HepG2 (cell line): Measurements from ENCODE around the gene PDIA6. TPM values are rescaled to one million over a fixed set of nuclear protein-coding genes. Genes with fewer than 3 reads are reported as not detected.
A peak's percentile ranks its signal among the peaks of the same experiment; 100 is the strongest.

Source experiments
- ATAC-seq: fragments of 200-7000 bp; cut with Tn5 transposase; 3 replicates; pipeline ENCODE4 v1.9.1; 2020; ENCODE audit warnings: mild to moderate bottlenecking, moderate library complexity
- Bru-seq: library from RNA; stranded (reverse); fragments of 400-500 nt; gene quantifications from one replicate; lab custom pipeline; 2021; lab: Mats Ljungman, UMichigan
- BruChase-seq, 2 experiments: library from RNA; stranded (reverse); fragments of 400-500 nt; gene quantifications; one replicate each; lab custom pipeline; 2021; lab: Mats Ljungman, UMichigan
- BruUV-seq: library from RNA; stranded (reverse); fragments of 400-500 nt; replicated peaks from 2 replicates; lab custom pipeline; 2021; lab: Mats Ljungman, UMichigan
- CTCF ChIA-PET: fragments of 300-600 bp; formaldehyde crosslinking; extraction: SDS; loops from one replicate; lab custom pipeline; 2021; ENCODE audit warnings: low total read pairs, inconsistent platforms, low intra/inter-chr PET ratio; lab: Yijun Ruan, JAX
- POLR2A ChIA-PET: fragments of 350-600 bp; sonication (Branson Sonifier 250); formaldehyde crosslinking; loops from one replicate; lab custom pipeline; 2020; ENCODE audit warnings: antibody characterized with exemption, inconsistent platforms; lab: Yijun Ruan, JAX
- DNase-seq: peaks from one replicate; pipeline ENCODE4 v3.0.0-alpha.2; 2015; ENCODE audit warnings: low spot score
- FAIRE-seq: peaks from 3 replicates; lab custom pipeline; 2011; peaks lifted over from hg19 to GRCh38; lab: Jason Lieb, UNC
- H2AFZ ChIP-seq: one replicate; pipeline ENCODE4 v1.6.1; 2011; ENCODE audit warnings: low read length, inconsistent platforms
- H3K27ac ChIP-seq: fragments of 300-600 bp; 3 replicates; pipeline ENCODE4 v1.8.0; 2011; ENCODE audit warnings: mixed run types, mild to moderate bottlenecking, mixed read lengths, low read length, inconsistent platforms; ENCODE audit not compliant: insufficient read depth; ENCODE audit errors: extremely low read length
- H3K27me3 ChIP-seq, 2 experiments: fragments of 200-600 bp in 1 of 2; 2 replicates in 1 of 2; 3 replicates in 1 of 2; pipeline versions ENCODE4 v1.6.0 to v1.8.0; 2011; ENCODE audit warnings: low read length in 2 of 2, mild to moderate bottlenecking in 2 of 2, moderate library complexity in 2 of 2, inconsistent platforms in 1 of 2; ENCODE audit not compliant: insufficient read depth in 2 of 2, control insufficient read depth in 1 of 2
- H3K36me3 ChIP-seq, 2 experiments: fragments of 200-600 bp in 1 of 2; replicated peaks in 1 of 2; 2 replicates in 1 of 2; 3 replicates in 1 of 2; pipeline versions ENCODE4 v1.5.1 to v1.8.0; 2011; ENCODE audit warnings: low read length in 2 of 2, inconsistent platforms in 1 of 2; ENCODE audit not compliant: insufficient read depth in 2 of 2, control insufficient read depth in 1 of 2
- H3K4me1 ChIP-seq: 2 replicates; pipeline ENCODE4 v1.5.1; 2012; ENCODE audit warnings: low read length, inconsistent platforms; ENCODE audit not compliant: insufficient read depth
- H3K4me2 ChIP-seq: 2 replicates; pipeline ENCODE4 v1.6.0; 2011; ENCODE audit warnings: low read depth, low read length, inconsistent platforms
- H3K4me3 ChIP-seq, 3 experiments: fragments of 200-600 bp in 1 of 3; sonication (generic), shearing (Covaris generic) in 1 of 3; replicated peaks in 1 of 3; 2 replicates each; pipeline ENCODE4 v1.5.1; 2011 to 2016; ENCODE audit warnings: low read length in 3 of 3, inconsistent platforms in 2 of 3, low read depth in 2 of 3, mild to moderate bottlenecking in 2 of 3, control low read depth in 1 of 3, mixed read lengths in 1 of 3; ENCODE audit not compliant: insufficient read depth in 1 of 3
- H3K79me2 ChIP-seq: one replicate; pipeline ENCODE4 v1.6.1; 2011; ENCODE audit warnings: low read length, inconsistent platforms; ENCODE audit not compliant: insufficient read depth
- H3K9ac ChIP-seq: 2 replicates; pipeline ENCODE4 v1.6.0; 2011; ENCODE audit warnings: mild to moderate bottlenecking, low read depth, low read length, inconsistent platforms; ENCODE audit not compliant: insufficient read depth
- H3K9me3 ChIP-seq: 2 replicates; pipeline ENCODE4 v1.5.1; 2012; ENCODE audit warnings: mild to moderate bottlenecking, low read length
- H4K20me1 ChIP-seq: 2 replicates; pipeline ENCODE4 v1.6.0; 2011; ENCODE audit warnings: inconsistent platforms, mild to moderate bottlenecking, low read length, moderate library complexity; ENCODE audit not compliant: insufficient read depth
- BCL6 ChIP-seq: IDR thresholded peaks from 2 replicates; pipeline ENCODE4 v1.6.1; 2016; ENCODE audit warnings: missing genetic modification reagents, missing compliant biosample characterization
- KAT7 ChIP-seq: IDR thresholded peaks from 2 replicates; pipeline ENCODE4 v1.6.1; 2018; ENCODE audit warnings: borderline replicate concordance, missing compliant biosample characterization
- KDM2A ChIP-seq: sonication (generic); formaldehyde crosslinking; IDR thresholded peaks from 2 replicates; pipeline ENCODE4 v1.4.0; 2020; ENCODE audit warnings: low read depth, missing genetic modification reagents, borderline replicate concordance
- NFKBIZ ChIP-seq: IDR thresholded peaks from 2 replicates; pipeline ENCODE4 v1.6.1; 2018; ENCODE audit warnings: missing genetic modification reagents, missing compliant biosample characterization
- NKX3-1 ChIP-seq: sonication (generic); formaldehyde crosslinking; IDR thresholded peaks from 2 replicates; pipeline ENCODE4 v1.5.0; 2020; ENCODE audit warnings: missing genetic modification reagents
- POGZ ChIP-seq: sonication (generic); formaldehyde crosslinking; IDR thresholded peaks from 2 replicates; pipeline ENCODE4 v1.4.0; 2020; ENCODE audit warnings: mild to moderate bottlenecking, missing genetic modification reagents
- PRMT3 ChIP-seq: sonication (generic); formaldehyde crosslinking; IDR thresholded peaks from 2 replicates; pipeline ENCODE4 v1.8.1; 2022; ENCODE audit warnings: low read depth, mild to moderate bottlenecking, moderate library complexity, missing genetic modification reagents, borderline replicate concordance
- SPEN ChIP-seq: sonication (generic); formaldehyde crosslinking; IDR thresholded peaks from 2 replicates; pipeline ENCODE4 v1.5.1; 2020; ENCODE audit warnings: low read depth, mild to moderate bottlenecking, missing genetic modification reagents
- ZFYVE20 ChIP-seq: sonication (generic); formaldehyde crosslinking; IDR thresholded peaks from 2 replicates; pipeline ENCODE4 v1.8.0; 2023; ENCODE audit warnings: low read depth, mild to moderate bottlenecking, moderate library complexity, missing genetic modification reagents, borderline replicate concordance
- ZMAT3 ChIP-seq: sonication (generic); formaldehyde crosslinking; conservative IDR thresholded peaks from 2 replicates; pipeline ENCODE4 v1.7.0; 2021; ENCODE audit warnings: missing genetic modification reagents
- ZMYM2 ChIP-seq: sonication (generic); formaldehyde crosslinking; IDR thresholded peaks from 2 replicates; pipeline ENCODE4 v1.8.0; 2022; ENCODE audit warnings: mild to moderate bottlenecking, missing genetic modification reagents
- ZNF317 ChIP-seq: sonication (generic); formaldehyde crosslinking; IDR thresholded peaks from 2 replicates; pipeline ENCODE4 v1.5.0; 2020; ENCODE audit warnings: mild to moderate bottlenecking, missing genetic modification reagents
- ZNF441 ChIP-seq: sonication (generic); formaldehyde crosslinking; IDR thresholded peaks from 2 replicates; pipeline ENCODE4 v1.7.0; 2021; ENCODE audit warnings: missing genetic modification reagents, borderline replicate concordance
- ZNF501 ChIP-seq: sonication (generic); formaldehyde crosslinking; IDR thresholded peaks from 2 replicates; pipeline ENCODE4 v1.5.1; 2020; ENCODE audit warnings: mild to moderate bottlenecking, moderate library complexity, missing genetic modification reagents
- ZNF766 ChIP-seq: sonication (generic); formaldehyde crosslinking; IDR thresholded peaks from 2 replicates; pipeline ENCODE4 v1.5.0; 2020; ENCODE audit warnings: missing genetic modification reagents, borderline replicate concordance
- ZNF816 ChIP-seq: sonication (generic); formaldehyde crosslinking; IDR thresholded peaks from 2 replicates; pipeline ENCODE4 v1.8.0; 2022; ENCODE audit warnings: missing genetic modification reagents, mild to moderate bottlenecking, borderline replicate concordance
- WGBS: methylation state at CpG from one replicate; pipeline ENCODE4 v1.1.6; 2017; ENCODE audit warnings: low lambda C conversion rate; 5-methylcytosine and 5-hydroxymethylcytosine counted together
- in situ Hi-C: cut with HindIII; loops from 2 replicates; pipeline ENCODE4 v1.10.0; 2017; ENCODE audit warnings: low pct_unique_long_range_greater_than_20kb; ENCODE audit not compliant: extremely low pct_ligation_motif_present
- intact Hi-C: fragments of 100-400 bp; cut with micrococcal nuclease; formaldehyde crosslinking; loops from one replicate; pipeline ENCODE4 v1.10.0; 2022; ENCODE audit not compliant: unreplicated experiment
- long read RNA-seq, 2 experiments: library from RNA in 1 of 2; library from polyadenylated mRNA in 1 of 2; stranded (forward) in 1 of 2; unstranded in 1 of 2; transcript quantifications; one replicate each; pipeline ENCODE4 v2.0.0, GENCODE V29; 2019 to 2022
- polyA minus RNA-seq, 3 experiments: library from RNA; depleted of rRNA, polyadenylated mRNA; stranded (reverse); fragments of >200 nt; gene quantifications; 2 replicates each; pipeline ENCODE4 v1.2.3, GENCODE V29; 2011; ENCODE audit warnings: low replicate concordance in 1 of 3
- polyA plus RNA-seq, 8 experiments: library from polyadenylated mRNA; depleted of rRNA in 3 of 8; stranded (reverse) in 7 of 8; unstranded in 1 of 8; fragments of >200 nt; fragmentation: Illumina TruSeq in 4 of 8; extraction: Trizol in 4 of 8; gene quantifications; 2 replicates each; pipeline versions ENCODE4 v1.2.1 to v1.2.3, GENCODE V29; 2011 to 2016; ENCODE audit warnings: low read depth in 4 of 8, missing spikeins in 1 of 8, mixed read lengths in 1 of 8; ENCODE audit not compliant: insufficient read depth in 1 of 8
- total RNA-seq, 5 experiments: library from RNA; depleted of rRNA; stranded (reverse); fragments of >200 nt; fragmentation: Illumina TruSeq; extraction: Trizol; gene quantifications; 2 replicates each; pipeline ENCODE4 v1.2.3, GENCODE V29; 2016; ENCODE audit warnings: low read depth in 1 of 5
- TF ChIP-seq, protein P1 (sequence below): sonication (generic); formaldehyde crosslinking; IDR thresholded peaks from 2 replicates; pipeline ENCODE4 v1.9.0; 2021; ENCODE audit warnings: missing genetic modification reagents, borderline replicate concordance

Gene PDIA6
- 318 and 642 TPM in 2 replicates for total RNA-seq (2016; rRNA removed; fragmentation: Illumina TruSeq; extraction: Trizol)
- 56.1 and 61.3 TPM in 2 replicates for total RNA-seq (2016; cell fraction: cytosol; rRNA removed; fragmentation: Illumina TruSeq; extraction: Trizol; ENCODE audit: low read depth)
- total RNA-seq (2016; cell fraction: insoluble cytoplasmic fraction; rRNA removed; fragmentation: Illumina TruSeq; extraction: Trizol): 300 and 675 TPM in 2 replicates
- total RNA-seq (2016; cell fraction: membrane; rRNA removed; fragmentation: Illumina TruSeq; extraction: Trizol): 124 and 135 TPM in 2 replicates
- 502 and 568 TPM in 2 replicates for total RNA-seq (2016; cell fraction: nucleus; rRNA removed; fragmentation: Illumina TruSeq; extraction: Trizol)
- 418 and 586 TPM in 2 replicates for polyA plus RNA-seq (2011; rRNA removed)
- 484 and 553 TPM in 2 replicates for polyA plus RNA-seq (2011; cell fraction: cytosol; rRNA removed)
- 135 and 158 TPM in 2 replicates for polyA plus RNA-seq (2011; cell fraction: nucleus; rRNA removed)
- 484 and 600 TPM in 2 replicates for polyA plus RNA-seq (2012)
- 61.3 and 65.3 TPM in 2 replicates for polyA plus RNA-seq (2016; cell fraction: cytosol; fragmentation: Illumina TruSeq; extraction: Trizol; ENCODE audit: low read depth)
- 289 and 301 TPM in 2 replicates for polyA plus RNA-seq (2016; cell fraction: insoluble cytoplasmic fraction; fragmentation: Illumina TruSeq; extraction: Trizol; ENCODE audit: low read depth)
- polyA plus RNA-seq (2016; cell fraction: membrane; fragmentation: Illumina TruSeq; extraction: Trizol; ENCODE audit: low read depth): 102 and 106 TPM in 2 replicates
- polyA plus RNA-seq (2016; cell fraction: nucleus; fragmentation: Illumina TruSeq; extraction: Trizol; ENCODE audit: insufficient read depth, low read depth): 690 and 757 TPM in 2 replicates
- 87.6 and 158 TPM in 2 replicates for polyA minus RNA-seq (2011; rRNA and poly(A)+ RNA removed; ENCODE audit: low replicate concordance)
- 230 and 245 TPM in 2 replicates for polyA minus RNA-seq (2011; cell fraction: cytosol; rRNA and poly(A)+ RNA removed)
- polyA minus RNA-seq (2011; cell fraction: nucleus; rRNA and poly(A)+ RNA removed): 115 and 127 TPM in 2 replicates
- Bru-seq, nascent RNA: percentile 84 among the genes with signal in this experiment
- BruChase-seq, experiment 1, labeled RNA remaining after a 6-hour chase: percentile 90 among the genes with signal in this experiment
- BruChase-seq, experiment 2, labeled RNA remaining after a 2-hour chase: percentile 81 among the genes with signal in this experiment
- long read RNA-seq, experiment 1, transcript PDIA6-201 (13 exons, 2,338 nt): major isoform, 1,358 of 1,594 reads
- long read RNA-seq, experiment 1, partial matches to known transcripts: 161 of 1,594 reads
- long read RNA-seq, experiment 1, other reads (novel, unspliced or antisense): 73 of 1,594 reads
- long read RNA-seq, experiment 2, transcript PDIA6-201 (13 exons, 2,338 nt): major isoform, 712 of 1,386 reads
- long read RNA-seq, experiment 2, partial matches to known transcripts: 359 of 1,386 reads
- long read RNA-seq, experiment 2, other reads (novel, unspliced or antisense): 314 of 1,386 reads

DNA sequence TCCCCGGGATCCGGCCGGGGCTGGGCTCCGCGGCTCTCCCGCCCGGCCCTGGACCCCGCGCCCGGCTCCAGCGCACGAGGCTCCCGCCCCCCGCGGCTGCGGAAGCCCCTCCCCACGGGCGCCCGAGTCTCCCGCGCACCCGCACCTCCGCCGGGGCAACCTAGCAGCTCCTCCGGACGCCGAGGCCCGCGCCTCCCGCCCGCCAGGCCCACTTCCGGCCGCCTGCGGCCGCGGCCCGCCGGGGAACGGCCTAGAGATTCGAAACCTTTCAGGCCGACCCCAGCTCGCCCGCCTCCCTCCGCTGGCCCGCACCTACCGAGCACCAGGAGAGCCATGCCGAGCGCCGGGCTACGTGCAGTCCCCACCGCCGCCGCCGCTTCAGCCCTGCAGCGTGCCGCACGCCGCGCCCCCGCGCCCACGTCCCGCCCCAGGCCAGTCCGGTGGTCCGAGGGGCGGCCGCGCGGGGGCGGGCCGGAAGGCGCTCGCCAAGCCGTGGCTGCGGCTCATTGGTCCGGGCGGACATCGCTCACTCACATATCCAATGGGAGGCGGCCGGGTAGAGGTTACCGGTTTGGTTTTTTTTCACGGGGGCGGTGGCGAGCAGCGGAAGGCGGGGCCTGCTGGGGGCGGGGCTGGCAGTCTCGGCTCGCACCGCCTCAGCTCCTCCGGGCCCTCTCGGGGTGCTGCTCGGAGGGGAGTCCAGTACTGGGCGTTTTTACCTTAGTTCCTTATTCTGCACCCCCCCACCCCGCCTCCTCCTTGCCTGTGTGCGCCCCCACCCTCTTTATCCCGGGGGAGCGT lies at the start of gene PDIA6:
PDIA6 (minus strand) TSS at position 424 of the 801 bp plus-strand sequence; CDS start at position 335, 89 bp downstream.
- H3K79me2 ChIP-seq: peaks cover 49% of the 10 kb centered on the region
- WGBS: under 1% methylated on average over 19 of the region's 98 CpGs
- H3K27me3 ChIP-seq: peaks cover 0 to 16% of the 10 kb centered on the region in 2 experiments; a peak in 2 of 5 replicates
- intact Hi-C loops (no loop called here), in situ Hi-C loops (no loop called here)
- no TSS peak for BruUV-seq
- H3K9ac ChIP-seq: peak within 1 kb of the TSS; percentile 94
- peak within 1 kb of the TSS; percentile 63 to 87 (median 73) for H3K4me3 ChIP-seq
- H3K4me2 ChIP-seq: peak within 1 kb of the TSS; percentile 97
- peak; percentile 32 for FAIRE-seq
- peaks cover 0 to 11% of the 10 kb centered on the region in 2 experiments; a peak in 2 of 5 replicates for H3K36me3 ChIP-seq
- peaks cover 36% of the 10 kb centered on the region for H4K20me1 ChIP-seq
- peak within 1 kb of the TSS; percentile 45 for H2AFZ ChIP-seq
- ChIA-PET CTCF (no interaction called here), POLR2A (interaction anchor here (0.6 to 1.9 kb wide), 9 partner anchors 21 to 914 kb away, joined by 3 to 6 read pairs (median 4); partner anchors contain the start of genes ODC1 and SLC66A3)
- peak; percentile 94 for DNase-seq
- H3K9me3 ChIP-seq: no peaks in the 10 kb centered on the region
- ATAC-seq: peak; percentile 94
- H3K4me1 ChIP-seq: peaks cover 75% of the 10 kb centered on the region
- peak within 1 kb of the TSS; percentile 81 for H3K27ac ChIP-seq
- 0 out of 2 replicates have a peak, but pooled peaks have one; percentile 12 for TF ChIP-seq BCL6 (CRISPR knock-in tag)
- TF ChIP-seq NKX3-1 (CRISPR knock-in tag): no peak
- no peak for TF ChIP-seq ZMYM2 (CRISPR knock-in tag)
- TF ChIP-seq ZNF766: peak; percentile 18; the same call in 1 of the 2 replicates
- TF ChIP-seq ZNF816 (CRISPR knock-in tag): peak; percentile 76; the same call in 1 of the 2 replicates
- TF ChIP-seq ZNF441 (CRISPR knock-in tag): peak; percentile 79; the same call in 1 of the 2 replicates
- TF ChIP-seq, protein P1, sequence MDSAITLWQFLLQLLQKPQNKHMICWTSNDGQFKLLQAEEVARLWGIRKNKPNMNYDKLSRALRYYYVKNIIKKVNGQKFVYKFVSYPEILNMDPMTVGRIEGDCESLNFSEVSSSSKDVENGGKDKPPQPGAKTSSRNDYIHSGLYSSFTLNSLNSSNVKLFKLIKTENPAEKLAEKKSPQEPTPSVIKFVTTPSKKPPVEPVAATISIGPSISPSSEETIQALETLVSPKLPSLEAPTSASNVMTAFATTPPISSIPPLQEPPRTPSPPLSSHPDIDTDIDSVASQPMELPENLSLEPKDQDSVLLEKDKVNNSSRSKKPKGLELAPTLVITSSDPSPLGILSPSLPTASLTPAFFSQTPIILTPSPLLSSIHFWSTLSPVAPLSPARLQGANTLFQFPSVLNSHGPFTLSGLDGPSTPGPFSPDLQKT (CRISPR knock-in tag): no peak
- no peak for TF ChIP-seq NFKBIZ (CRISPR knock-in tag)
- TF ChIP-seq ZNF501 (CRISPR knock-in tag): no peak
- 0 out of 2 replicates have a peak, but pooled peaks have one; percentile 29 for TF ChIP-seq ZFYVE20 (CRISPR knock-in tag)
- TF ChIP-seq KDM2A (CRISPR knock-in tag): peak; percentile 35; the same call in 1 of the 2 replicates
- no peak for TF ChIP-seq ZNF317
- peak; percentile 35; the same call in 1 of the 2 replicates for TF ChIP-seq POGZ
- TF ChIP-seq SPEN (CRISPR knock-in tag): peak; percentile 83
- TF ChIP-seq ZMAT3 (CRISPR knock-in tag): peak; percentile 82; the same call in 1 of the 2 replicates
- peak; percentile 87; the same call in 1 of the 2 replicates for TF ChIP-seq KAT7 (CRISPR knock-in tag)
- TF ChIP-seq PRMT3 (CRISPR knock-in tag): peak; percentile 72; the same call in 1 of the 2 replicates
